Smooth muscle cell (in vitro differentiated cells): ENCODE data around the gene TBC1D4. TPM values are rescaled to one million over a fixed set of nuclear protein-coding genes. Genes with fewer than 3 reads are reported as not detected.

Experiments used
- DNase-seq: peaks from one replicate; lab custom pipeline; 2025; ENCODE audit not compliant: unreplicated experiment; lab: John Stamatoyannopoulos, UW
- H2AFZ ChIP-seq: fragments of 200-600 bp; sonication (generic); 2 replicates; pipeline ENCODE4 v1.6.0; 2016; ENCODE audit warnings: antibody characterized with exemption, low read depth, mild to moderate bottlenecking
- H3F3A ChIP-seq: fragments of 200-600 bp; sonication (generic); 2 replicates; pipeline ENCODE4 v1.6.0; 2017; ENCODE audit warnings: antibody characterized with exemption, low read depth
- H3K27ac ChIP-seq: fragments of 200-600 bp; sonication (generic); 2 replicates; pipeline ENCODE4 v1.5.1; 2016; ENCODE audit warnings: low read depth, mild to moderate bottlenecking
- H3K27me3 ChIP-seq: fragments of 200-600 bp; sonication (generic); 2 replicates; pipeline ENCODE4 v1.6.1; 2016; ENCODE audit warnings: low read depth, mild to moderate bottlenecking
- H3K36me3 ChIP-seq: fragments of 200-600 bp; sonication (generic); 2 replicates; pipeline ENCODE4 v1.5.1; 2016; ENCODE audit warnings: low read depth
- H3K4me1 ChIP-seq: fragments of 200-600 bp; sonication (generic); 2 replicates; pipeline ENCODE4 v1.5.1; 2016; ENCODE audit warnings: low read depth
- H3K4me2 ChIP-seq: fragments of 200-600 bp; sonication (generic); 2 replicates; pipeline ENCODE4 v1.6.0; 2016; ENCODE audit warnings: mild to moderate bottlenecking
- H3K4me3 ChIP-seq: fragments of 200-600 bp; sonication (generic); 2 replicates; pipeline ENCODE4 v1.5.1; 2016; ENCODE audit warnings: mild to moderate bottlenecking
- H3K79me2 ChIP-seq: fragments of 200-600 bp; sonication (generic); 2 replicates; pipeline ENCODE4 v1.6.0; 2016; ENCODE audit warnings: low read depth, mild to moderate bottlenecking
- H3K9ac ChIP-seq: fragments of 200-600 bp; sonication (generic); 2 replicates; pipeline ENCODE4 v1.6.0; 2016; ENCODE audit warnings: low read depth
- H3K9me3 ChIP-seq: fragments of 200-600 bp; sonication (generic); replicated peaks from 2 replicates; pipeline ENCODE4 v1.5.1; 2016; ENCODE audit warnings: low read depth
- H4K20me1 ChIP-seq: fragments of 200-600 bp; sonication (generic); 2 replicates; pipeline ENCODE4 v1.6.0; 2016; ENCODE audit warnings: low read depth
- whole genome bisulfite sequencing: methylation state at CpG from one replicate; pipeline ENCODE4 v1.1.7; 2016; ENCODE audit warnings: low lambda C conversion rate; 5-methylcytosine and 5-hydroxymethylcytosine counted together
- polyA plus RNA-seq: library from polyadenylated mRNA; unstranded; fragments of >200 nt; fragmentation: Nextera tagmentation; extraction: Ambion mirVana; gene quantifications from 2 replicates; pipeline ENCODE4 v1.2.1, GENCODE V29; 2016
- total RNA-seq: library from RNA; depleted of rRNA; stranded (reverse); fragments of >200 nt; gene quantifications from 2 replicates; pipeline ENCODE4 v1.2.3, GENCODE V29; 2014
- TF ChIP-seq, protein P1 (sequence below): fragments of 200-600 bp; sonication (generic); IDR thresholded peaks from 2 replicates; pipeline ENCODE4 v1.5.1; 2017; ENCODE audit warnings: borderline replicate concordance, mild to moderate bottlenecking, antibody characterized with exemption; ENCODE audit not compliant: insufficient read depth, poor library complexity, severe bottlenecking

Gene TBC1D4
- total and polyA plus RNA-seq, 2 experiments from 2014 or later, result 7.7 to 21.9 TPM

DNA sequence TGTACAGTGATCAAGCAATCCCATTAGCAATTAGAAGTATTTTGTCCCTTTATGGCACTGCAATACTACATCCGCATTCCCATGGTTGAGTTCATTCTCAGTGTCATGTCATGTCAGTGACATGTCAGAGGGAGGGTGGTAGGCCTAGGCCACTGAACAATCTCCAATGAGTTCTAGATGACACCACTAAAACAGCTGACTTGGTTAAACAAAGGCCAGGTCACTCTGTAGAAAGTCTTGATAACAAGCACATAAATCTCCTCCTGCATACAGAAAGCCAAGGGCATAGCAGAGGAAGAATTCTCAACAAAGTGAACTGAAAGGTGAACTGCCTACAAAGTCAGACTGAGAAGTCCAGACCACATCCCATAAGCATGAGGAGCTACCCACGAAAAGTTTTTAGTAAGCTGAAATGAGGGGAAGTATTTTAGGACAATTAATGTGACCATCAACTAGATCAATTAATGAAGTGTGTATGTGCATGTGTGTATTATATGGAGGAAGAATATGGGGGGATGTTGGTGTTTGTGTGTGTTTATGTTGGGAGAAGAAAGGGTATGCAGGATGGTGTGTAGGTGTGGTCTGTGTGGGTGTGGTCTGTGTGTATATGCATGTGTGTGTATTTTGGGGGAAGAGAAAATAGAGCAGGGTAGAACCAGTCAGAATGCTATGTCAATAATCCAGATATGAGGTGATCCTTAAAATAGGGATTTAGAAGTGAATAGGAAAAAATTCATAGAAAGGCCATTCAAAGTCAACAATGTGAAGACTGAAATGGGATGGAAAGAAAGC lies 67.7 kb downstream of the TBC1D4 start:
- H2AFZ ChIP-seq, result no peak overlapping the region
- DNase-seq, result no peak
- no peaks in the 10 kb centered on the region for H3K27me3 ChIP-seq
- H3K79me2 ChIP-seq, result no peaks in the 10 kb centered on the region
- no peak overlapping the region for H3K4me2 ChIP-seq
- H3K27ac ChIP-seq, result no peak overlapping the region
- H3K4me3 ChIP-seq, result no peak overlapping the region
- no peaks in the 10 kb centered on the region for H3K9me3 ChIP-seq
- WGBS, result 93% methylated on average over 2 of the region's 2 CpGs
- H4K20me1 ChIP-seq, result peaks cover 21% of the 10 kb centered on the region
- no peaks in the 10 kb centered on the region for H3K4me1 ChIP-seq
- TF ChIP-seq, protein P1, sequence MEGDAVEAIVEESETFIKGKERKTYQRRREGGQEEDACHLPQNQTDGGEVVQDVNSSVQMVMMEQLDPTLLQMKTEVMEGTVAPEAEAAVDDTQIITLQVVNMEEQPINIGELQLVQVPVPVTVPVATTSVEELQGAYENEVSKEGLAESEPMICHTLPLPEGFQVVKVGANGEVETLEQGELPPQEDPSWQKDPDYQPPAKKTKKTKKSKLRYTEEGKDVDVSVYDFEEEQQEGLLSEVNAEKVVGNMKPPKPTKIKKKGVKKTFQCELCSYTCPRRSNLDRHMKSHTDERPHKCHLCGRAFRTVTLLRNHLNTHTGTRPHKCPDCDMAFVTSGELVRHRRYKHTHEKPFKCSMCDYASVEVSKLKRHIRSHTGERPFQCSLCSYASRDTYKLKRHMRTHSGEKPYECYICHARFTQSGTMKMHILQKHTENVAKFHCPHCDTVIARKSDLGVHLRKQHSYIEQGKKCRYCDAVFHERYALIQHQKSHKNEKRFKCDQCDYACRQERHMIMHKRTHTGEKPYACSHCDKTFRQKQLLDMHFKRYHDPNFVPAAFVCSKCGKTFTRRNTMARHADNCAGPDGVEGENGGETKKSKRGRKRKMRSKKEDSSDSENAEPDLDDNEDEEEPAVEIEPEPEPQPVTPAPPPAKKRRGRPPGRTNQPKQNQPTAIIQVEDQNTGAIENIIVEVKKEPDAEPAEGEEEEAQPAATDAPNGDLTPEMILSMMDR, result no peak
- no peaks in the 10 kb centered on the region for H3K36me3 ChIP-seq
- no peak overlapping the region for H3K9ac ChIP-seq
- H3F3A ChIP-seq, result no peaks in the 10 kb centered on the region

DNA sequence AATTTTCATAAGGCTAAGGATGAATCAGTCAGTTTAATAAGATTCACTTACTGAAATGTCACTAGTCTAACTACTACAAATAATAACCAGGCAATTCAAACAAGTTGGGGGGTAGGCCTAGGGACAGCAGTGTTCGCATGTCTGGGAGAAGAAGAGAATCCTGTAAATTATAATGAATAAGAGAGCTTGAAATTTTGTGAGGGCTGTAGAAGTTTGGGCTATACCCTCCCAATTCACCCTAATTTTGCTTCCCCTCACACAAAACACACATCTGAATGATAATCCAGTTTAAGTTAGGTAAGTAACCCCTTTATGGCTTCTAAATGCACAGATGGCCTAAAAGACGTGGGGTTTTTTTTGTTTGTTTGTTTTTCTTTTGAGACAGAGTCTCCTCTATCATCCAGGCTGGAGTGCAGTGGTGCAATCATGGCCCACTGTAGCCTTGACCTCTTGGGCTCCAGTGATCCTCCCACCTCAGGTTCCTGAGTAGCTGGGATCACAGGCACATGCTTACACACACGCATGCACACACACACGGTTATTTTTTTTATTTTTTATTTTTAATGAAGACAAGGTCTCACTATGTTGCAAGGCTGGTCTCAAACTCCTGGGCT lies 69.9 kb downstream of the TBC1D4 start:
- H3K4me1 ChIP-seq, result no peaks in the 10 kb centered on the region
- DNase-seq, result no peak
- TF ChIP-seq, protein P1, result no peak
- no peaks in the 10 kb centered on the region for H3K79me2 ChIP-seq
- no peak overlapping the region for H3K9ac ChIP-seq
- no peaks in the 10 kb centered on the region for H3K36me3 ChIP-seq
- H3K4me3 ChIP-seq, result no peak overlapping the region
- no peak overlapping the region for H3K4me2 ChIP-seq
- H2AFZ ChIP-seq, result no peak overlapping the region
- no peaks in the 10 kb centered on the region for H3K27me3 ChIP-seq
- peaks cover 21% of the 10 kb centered on the region for H4K20me1 ChIP-seq
- H3F3A ChIP-seq, result no peaks in the 10 kb centered on the region
- H3K9me3 ChIP-seq, result no peaks in the 10 kb centered on the region
- H3K27ac ChIP-seq, result no peak overlapping the region
- WGBS, result 76% methylated on average over 4 of the region's 4 CpGs

DNA sequence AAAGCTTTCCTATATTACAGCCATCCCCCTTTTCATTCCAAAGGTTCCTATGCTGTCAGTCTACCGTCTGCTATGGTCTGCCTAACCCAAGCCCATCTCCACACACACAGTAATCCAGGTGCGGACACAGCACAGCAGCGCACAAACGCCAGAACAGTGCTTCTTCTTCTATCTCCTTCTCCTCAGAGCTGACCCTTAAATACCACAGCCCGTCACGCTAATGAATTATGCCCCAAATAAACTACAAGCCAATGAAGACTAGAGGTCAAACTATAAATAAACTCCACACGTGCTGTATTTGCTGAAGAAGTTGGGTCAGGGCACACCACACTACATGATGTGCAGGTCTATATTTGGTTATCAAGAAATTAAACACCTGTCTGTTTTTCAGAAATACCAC lies 71.8 kb downstream of the TBC1D4 start:
- no peak overlapping the region for H3K4me2 ChIP-seq
- WGBS, result 95% methylated on average over 7 of the region's 7 CpGs
- TF ChIP-seq, protein P1, result no peak

More for the DNA sequence above, 71.8 kb downstream of the TBC1D4 start:
- Histone ChIP-seq H3K27me3 (no peaks in the 10 kb centered on the region), H4K20me1 (peaks cover 12% of the 10 kb centered on the region), H2AFZ (no peak overlapping the region), H3F3A (no peaks in the 10 kb centered on the region), H3K9ac (no peak overlapping the region), H3K4me1 (no peaks in the 10 kb centered on the region), H3K4me3 (no peak overlapping the region), H3K9me3 (no peaks in the 10 kb centered on the region), H3K27ac (no peak overlapping the region), H3K36me3 (no peaks in the 10 kb centered on the region), H3K79me2 (peaks cover 4% of the 10 kb centered on the region)
- no peak for DNase-seq
